Stimulated activated effector memory CD8-positive, alpha-beta T cell treated with anti-CD3 and anti-CD28 coated beads, Interleukin-12 subunit alpha, Interleukin-12 subunit beta, amount 100 ng/mL, for 72 hours (primary cell): ENCODE results near the gene ROPN1B.
A peak's percentile ranks its signal among the peaks of the same experiment; 100 is the strongest.
"Not testable (repeated sequence)": the region's sequence is repeated elsewhere in the genome, so short reads cannot be mapped to it uniquely, and the experiment has no call there.

Experiments used
- ATAC-seq: fragments of 150-1000 bp; cut with Tn5 transposase; 2 replicates; pipeline ENCODE4 v1.10.0; 2021
- DNase-seq, 2 donors: peaks; one replicate each; pipeline ENCODE4 v3.0.0; 2021 to 2022; ENCODE audit warnings: low spot score in 2 of 2
- H3K27ac Mint-ChIP-seq: one replicate; pipeline ENCODE4 v1.8.0; 2022; ENCODE audit warnings: mild to moderate bottlenecking, mixed read lengths
- H3K36me3 Mint-ChIP-seq: one replicate; pipeline ENCODE4 v1.8.0; 2022; ENCODE audit warnings: mild to moderate bottlenecking, mixed read lengths
- H3K4me1 Mint-ChIP-seq: one replicate; pipeline ENCODE4 v1.8.0; 2022; ENCODE audit warnings: mixed read lengths
- H3K4me3 Mint-ChIP-seq: one replicate; pipeline ENCODE4 v1.8.0; 2022; ENCODE audit warnings: mild to moderate bottlenecking, mixed read lengths
- H3K9me3 Mint-ChIP-seq: one replicate; pipeline ENCODE4 v1.8.0; 2022; ENCODE audit warnings: mixed read lengths

Gene ROPN1B

DNA sequence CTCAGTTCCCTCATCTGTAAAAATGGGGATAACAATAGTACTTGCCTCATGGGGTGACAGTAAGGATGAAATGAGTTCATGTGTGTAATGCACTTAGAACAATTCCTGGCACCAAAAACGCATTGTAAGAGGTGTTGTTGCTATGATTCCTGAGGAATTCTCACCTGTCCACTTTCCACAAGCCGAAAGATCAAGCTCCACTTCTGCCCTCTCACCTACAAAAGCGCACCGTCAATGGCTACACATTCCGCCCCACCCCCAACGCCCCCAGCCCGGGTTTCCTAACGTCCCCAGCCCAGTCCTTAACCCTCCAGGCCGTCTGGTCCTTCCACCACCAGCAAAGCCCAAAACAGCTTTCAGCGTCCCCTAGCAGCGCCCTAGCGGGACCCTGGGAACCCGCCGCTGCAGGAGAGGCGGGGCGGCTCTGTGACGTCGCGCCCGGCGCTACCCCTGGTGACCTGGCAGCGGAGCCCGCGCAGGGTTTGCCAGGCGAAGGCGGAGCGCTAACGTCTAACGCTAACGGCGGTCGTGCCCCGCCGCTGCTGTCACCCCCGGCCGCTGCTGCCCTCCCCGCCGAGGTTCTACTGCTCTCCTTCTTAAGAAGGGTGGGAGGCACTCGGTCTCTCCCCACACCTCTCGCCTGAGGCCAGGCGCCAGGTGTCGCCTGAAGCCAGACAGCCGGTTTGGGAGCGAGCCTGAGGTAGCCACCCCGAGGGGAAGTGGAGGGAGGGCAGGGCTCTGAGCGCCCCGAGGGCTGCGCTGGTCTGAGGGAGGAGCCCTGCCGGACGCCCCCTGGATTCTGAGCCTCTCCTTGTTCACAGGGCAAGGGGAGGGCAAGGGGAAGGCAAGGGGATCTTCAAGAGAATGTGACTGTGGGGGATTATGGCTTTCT, at the start of gene ROPN1B:
Gene ROPN1B, plus strand, starts transcription at position 478 of the 892 bp plus-strand sequence. CDS start 2,877 bp downstream, outside the sequence.
- not testable (repeated sequence) for H3K4me1 Mint-ChIP-seq, H3K36me3 Mint-ChIP-seq, DNase-seq, H3K27ac Mint-ChIP-seq, H3K9me3 Mint-ChIP-seq
- peak; percentile 91 for ATAC-seq
- H3K4me3 Mint-ChIP-seq: peak within 1 kb of the TSS; percentile 44

DNA sequence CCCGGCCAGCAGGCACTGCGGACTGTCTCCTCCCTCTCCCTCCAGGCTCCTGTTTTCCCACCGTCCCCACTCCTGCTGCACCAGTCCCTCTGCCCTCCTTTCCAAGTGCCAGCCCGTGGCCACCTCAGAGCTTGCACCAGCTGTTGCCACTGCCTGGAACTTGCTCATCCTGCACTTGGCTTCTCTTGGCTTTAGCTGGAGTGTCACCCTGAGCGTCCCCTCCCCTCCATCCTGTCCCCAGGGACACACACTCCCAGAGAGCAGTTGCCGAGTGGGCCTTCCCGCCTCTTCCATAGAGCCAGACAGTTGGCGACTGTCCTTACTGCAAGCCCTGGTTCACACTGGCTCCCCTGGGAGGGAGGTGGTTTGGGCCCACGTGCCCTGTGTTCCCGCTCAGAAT, 48.8 kb upstream of the ROPN1B start:
- not testable (repeated sequence) for H3K4me3 Mint-ChIP-seq, DNase-seq, ATAC-seq, H3K36me3 Mint-ChIP-seq, H3K27ac Mint-ChIP-seq, H3K9me3 Mint-ChIP-seq
- H3K4me1 Mint-ChIP-seq: peaks cover 12% of the 10 kb centered on the region

DNA sequence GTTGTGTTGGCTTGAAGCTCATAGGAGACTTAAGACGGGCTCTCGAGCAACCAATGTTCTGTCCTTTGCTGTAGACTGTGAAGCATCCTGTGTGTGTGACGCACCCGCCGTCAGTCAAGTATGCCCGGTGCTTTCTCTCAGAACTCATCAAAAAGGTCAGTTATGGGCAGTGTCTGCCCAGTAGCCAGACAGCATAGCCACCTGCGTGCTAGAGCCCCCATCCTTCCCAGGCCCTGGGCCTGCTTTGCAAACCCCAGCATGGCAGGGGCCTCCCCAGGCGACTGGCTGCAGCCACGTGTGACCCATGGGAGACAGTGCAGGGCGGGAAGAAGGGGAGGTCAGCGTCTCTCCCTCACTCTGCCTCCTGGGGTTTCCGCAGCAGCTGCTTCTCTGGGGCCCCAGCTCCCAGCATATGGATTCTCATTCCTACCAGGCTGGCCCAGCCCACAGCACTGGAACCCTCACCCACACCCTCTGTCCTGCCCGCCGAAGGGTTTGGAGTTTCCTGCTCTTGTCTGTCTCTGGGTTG, 48.2 kb upstream of the ROPN1B start:
- not testable (repeated sequence) for ATAC-seq, H3K9me3 Mint-ChIP-seq, H3K4me3 Mint-ChIP-seq, DNase-seq, H3K27ac Mint-ChIP-seq, H3K36me3 Mint-ChIP-seq
- H3K4me1 Mint-ChIP-seq: peaks cover 10% of the 10 kb centered on the region

DNA sequence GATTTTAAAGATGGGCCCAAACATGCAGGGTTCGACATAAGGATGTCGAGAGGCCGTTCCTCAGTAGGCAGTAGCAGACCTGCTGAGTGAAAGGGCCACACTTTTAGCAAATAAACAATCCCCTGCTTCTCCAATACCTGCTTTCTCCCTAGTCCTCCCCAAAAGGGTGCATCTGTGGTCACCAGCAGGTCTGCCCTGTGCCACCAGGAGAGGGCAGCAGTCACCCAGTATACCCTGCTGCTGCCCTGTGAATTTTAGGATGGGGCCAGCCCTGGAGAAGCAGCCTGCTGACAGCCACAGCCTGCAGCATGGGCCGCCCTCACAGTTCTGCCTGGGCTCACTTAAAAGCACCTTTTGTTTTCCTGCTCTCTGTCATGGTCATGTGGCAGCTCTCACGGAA, 47.3 kb upstream of the ROPN1B start:
- not testable (repeated sequence) for H3K36me3 Mint-ChIP-seq, H3K4me3 Mint-ChIP-seq, H3K9me3 Mint-ChIP-seq, H3K27ac Mint-ChIP-seq, ATAC-seq
- DNase-seq: peak in 1 of 2 donors; percentile 66
- peaks cover 10% of the 10 kb centered on the region for H3K4me1 Mint-ChIP-seq

DNA sequence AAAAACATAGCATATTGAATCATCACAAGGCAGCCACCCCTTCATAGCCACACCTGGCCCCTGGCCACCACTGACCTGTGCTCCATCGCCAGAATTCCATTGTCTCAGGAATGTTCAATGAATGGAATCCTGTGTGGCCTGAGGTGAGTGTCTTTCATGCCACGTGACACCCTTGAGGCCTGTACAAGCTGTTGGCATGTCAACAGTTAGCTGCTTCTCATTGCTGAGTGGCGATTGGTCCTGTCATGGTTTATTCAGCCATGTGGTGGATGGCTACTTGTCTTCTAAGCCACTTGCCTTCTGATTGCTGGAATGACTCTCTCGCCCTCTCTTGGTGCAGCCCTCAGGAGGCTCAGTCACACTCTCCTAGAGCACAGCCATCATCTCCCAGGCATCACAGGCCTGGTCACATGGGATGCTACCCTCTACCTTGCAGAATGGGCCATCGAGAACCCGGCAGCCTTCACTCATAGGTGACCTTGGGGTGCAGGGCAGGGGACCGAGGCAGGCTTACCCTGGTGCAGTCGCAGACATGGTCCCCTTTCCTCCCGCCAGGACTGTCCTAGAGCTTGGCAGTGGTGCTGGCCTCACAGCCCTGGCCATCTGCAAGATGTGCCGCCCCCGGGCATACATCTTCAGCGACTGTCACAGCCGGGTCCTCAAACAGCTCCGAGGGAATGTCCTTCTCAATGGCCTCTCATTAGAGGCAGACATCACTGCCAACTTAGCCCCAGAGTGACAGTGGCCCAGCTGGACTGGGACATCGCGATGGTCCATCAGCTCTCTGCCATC, 45.5 kb upstream of the ROPN1B start:
- not testable (repeated sequence) for H3K27ac Mint-ChIP-seq, H3K4me1 Mint-ChIP-seq, H3K36me3 Mint-ChIP-seq, ATAC-seq, H3K9me3 Mint-ChIP-seq, H3K4me3 Mint-ChIP-seq, DNase-seq

DNA sequence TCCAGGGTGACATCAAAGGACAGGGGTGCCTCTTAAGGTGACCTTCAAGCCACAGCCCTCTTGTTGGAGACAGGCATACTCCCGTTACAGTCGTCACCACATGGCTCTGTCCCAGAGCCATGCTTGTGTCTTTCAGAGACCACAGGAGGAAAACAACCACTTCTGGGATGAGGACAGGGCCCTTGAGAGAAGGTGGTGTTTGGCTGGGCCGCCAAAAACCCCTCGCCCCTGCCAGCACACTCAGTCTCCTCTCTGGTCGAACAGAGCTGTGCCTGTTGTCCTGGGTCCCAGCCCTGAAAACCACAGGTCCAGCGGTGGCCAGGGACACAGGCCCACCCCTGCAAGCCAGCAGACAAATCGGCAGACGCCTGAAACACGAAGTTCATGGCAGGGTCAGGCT, 44.7 kb upstream of the ROPN1B start:
- H3K36me3 Mint-ChIP-seq, H3K9me3 Mint-ChIP-seq, H3K27ac Mint-ChIP-seq, H3K4me3 Mint-ChIP-seq, DNase-seq, H3K4me1 Mint-ChIP-seq, ATAC-seq: not testable (repeated sequence)

DNA sequence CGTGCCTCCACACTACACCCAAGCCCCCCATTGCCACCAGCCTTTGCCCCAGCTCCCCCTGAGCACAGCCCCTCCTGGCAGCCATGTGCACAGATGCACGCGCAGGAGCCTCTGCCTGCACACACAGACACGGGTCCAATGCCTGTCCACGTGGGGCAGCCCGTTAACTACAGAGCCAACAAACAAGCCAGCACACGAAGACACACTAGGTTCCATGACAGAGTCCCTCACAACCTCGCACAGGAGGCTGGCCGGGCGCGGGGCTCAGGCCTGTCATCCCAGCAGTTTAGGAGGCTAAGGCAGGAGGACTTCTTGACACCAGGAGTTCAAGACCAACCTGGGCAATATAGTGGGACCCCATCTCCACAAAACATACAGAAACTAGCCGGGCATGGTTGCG, 43.3 kb upstream of the ROPN1B start:
- peaks cover 13% of the 10 kb centered on the region for H3K4me1 Mint-ChIP-seq
- not testable (repeated sequence) for H3K27ac Mint-ChIP-seq, ATAC-seq, H3K36me3 Mint-ChIP-seq, DNase-seq, H3K4me3 Mint-ChIP-seq, H3K9me3 Mint-ChIP-seq

DNA sequence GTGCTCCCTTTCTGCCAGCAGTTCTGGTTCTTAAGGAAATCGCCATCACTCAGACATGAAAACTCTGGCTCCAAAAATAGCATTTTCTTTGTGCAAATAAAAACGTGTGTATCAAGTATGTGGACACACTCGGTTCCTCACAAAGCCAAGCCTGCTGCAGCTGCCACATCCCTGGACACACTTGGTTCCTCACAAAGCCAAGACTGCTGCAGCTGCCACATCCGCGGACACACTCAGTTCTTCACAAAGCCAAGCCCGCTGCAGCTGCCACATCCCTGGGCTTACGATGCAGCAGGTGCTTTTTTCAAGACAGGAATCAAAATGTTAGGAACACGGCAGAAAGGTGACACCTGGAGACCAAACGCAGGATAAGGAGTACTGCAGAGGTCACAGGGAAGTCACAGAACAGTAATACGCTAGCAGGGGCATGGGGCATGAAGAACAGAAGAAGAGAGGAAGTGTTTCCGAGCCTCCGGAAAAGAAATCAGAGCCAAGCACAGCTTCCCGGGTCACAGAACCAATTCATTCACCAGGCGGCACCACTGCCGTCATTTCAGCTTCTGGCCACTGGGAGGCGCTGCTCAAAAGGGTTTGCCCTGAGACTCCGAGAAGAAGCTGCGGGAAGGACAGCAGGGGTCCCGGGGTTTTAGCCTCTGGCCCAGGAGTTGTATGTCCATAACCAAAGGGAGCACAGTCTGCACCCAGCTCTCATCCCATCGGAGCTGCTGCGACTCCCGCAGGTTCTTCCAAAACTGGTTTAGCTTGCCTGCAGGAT, 40.0 kb upstream of the ROPN1B start:
- H3K4me1 Mint-ChIP-seq: peaks cover 13% of the 10 kb centered on the region
- not testable (repeated sequence) for H3K27ac Mint-ChIP-seq, H3K4me3 Mint-ChIP-seq, ATAC-seq, H3K36me3 Mint-ChIP-seq, H3K9me3 Mint-ChIP-seq
- peak; percentile 61 to 89 for DNase-seq

DNA sequence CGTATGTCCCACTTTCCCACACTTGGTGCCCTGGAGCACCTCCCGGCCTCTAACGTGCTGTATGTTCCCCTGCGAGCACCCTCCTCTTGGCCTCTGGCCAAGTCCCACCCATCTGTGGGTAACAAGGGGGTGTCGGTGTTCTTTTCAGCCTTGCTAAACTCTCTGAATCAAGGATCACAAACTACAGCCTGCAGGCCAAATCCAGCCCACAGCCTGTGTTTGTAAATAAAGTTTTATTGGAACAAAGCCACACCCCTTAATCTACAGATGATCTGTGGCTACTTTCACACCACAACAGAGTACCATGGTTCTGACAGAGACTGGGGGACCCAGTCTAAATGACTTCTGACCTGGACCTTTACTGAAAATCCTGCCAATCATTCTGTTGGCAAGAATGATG, 39.2 kb upstream of the ROPN1B start:
- not testable (repeated sequence) for H3K27ac Mint-ChIP-seq

DNA sequence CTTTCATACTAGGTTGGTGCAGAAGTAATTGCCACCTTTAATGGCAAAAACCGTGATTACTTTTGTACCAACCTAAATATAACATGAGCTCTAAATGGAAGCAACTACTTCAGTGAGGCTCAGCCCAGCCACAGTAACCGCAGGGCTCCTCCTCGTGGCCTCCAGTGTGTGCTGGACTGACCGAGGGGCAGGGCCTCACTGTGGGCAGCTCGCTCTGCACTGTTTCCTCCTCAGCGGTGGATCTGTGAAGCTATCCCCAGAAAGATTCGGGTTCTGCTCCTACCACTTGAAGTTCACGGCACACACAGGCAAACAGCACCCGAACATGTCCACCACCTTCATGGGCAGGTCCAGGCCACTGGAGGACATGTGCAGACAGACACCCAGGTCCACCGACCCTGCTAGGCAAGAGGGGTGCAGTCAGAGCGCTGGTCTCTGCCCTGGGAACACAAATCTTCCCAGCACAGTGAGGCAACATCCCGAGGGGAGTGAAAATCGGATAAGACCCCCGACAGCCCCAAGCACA, 37.6 kb upstream of the ROPN1B start:
- H3K4me3 Mint-ChIP-seq, H3K9me3 Mint-ChIP-seq, H3K36me3 Mint-ChIP-seq, DNase-seq, ATAC-seq, H3K27ac Mint-ChIP-seq: not testable (repeated sequence)
- peaks cover 13% of the 10 kb centered on the region for H3K4me1 Mint-ChIP-seq

More for the DNA sequence above, 39.2 kb upstream of the ROPN1B start:
- H3K4me3 Mint-ChIP-seq, H3K9me3 Mint-ChIP-seq, ATAC-seq, H3K36me3 Mint-ChIP-seq, DNase-seq: not testable (repeated sequence)
- peaks cover 13% of the 10 kb centered on the region for H3K4me1 Mint-ChIP-seq

DNA sequence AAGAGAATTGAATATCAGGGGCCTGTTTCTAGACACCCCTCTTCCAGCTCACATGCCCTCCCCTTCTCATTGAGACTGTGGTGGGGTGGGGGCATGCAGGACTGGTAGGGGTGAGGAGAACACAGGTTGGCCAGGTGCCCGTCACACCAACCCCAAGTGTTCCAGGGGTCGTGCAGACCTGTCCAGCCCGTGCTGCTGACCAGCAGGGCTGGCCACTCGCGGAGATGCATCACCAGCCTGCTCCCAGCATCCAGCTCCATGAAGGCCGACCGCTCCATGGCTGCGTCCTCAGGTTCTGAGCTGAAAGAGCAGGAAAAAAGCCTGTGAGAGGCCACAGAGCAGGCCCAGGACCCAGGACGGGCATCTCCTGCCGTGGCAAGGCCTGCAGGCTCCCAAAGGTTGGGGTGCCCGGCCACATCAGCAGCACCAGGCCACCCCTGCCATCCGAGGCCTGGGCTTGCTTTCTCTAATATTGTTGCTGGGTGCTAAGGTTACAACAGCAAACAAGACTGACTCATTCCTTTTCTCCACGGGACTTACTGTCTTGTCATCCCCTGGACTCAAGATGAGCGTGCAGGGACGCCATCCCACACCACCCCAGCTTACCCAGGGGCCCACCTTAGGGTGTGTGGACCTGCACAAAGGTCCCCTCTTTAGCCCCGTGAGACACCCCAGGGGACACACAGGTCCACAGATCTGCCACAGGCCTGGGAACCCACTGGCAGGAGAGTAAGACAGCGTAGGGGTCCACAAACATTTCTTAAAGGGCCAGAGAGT, 35.4 kb upstream of the ROPN1B start:
- H3K4me1 Mint-ChIP-seq: peaks cover 13% of the 10 kb centered on the region
- H3K27ac Mint-ChIP-seq, H3K4me3 Mint-ChIP-seq, H3K9me3 Mint-ChIP-seq, ATAC-seq, DNase-seq, H3K36me3 Mint-ChIP-seq: not testable (repeated sequence)

DNA sequence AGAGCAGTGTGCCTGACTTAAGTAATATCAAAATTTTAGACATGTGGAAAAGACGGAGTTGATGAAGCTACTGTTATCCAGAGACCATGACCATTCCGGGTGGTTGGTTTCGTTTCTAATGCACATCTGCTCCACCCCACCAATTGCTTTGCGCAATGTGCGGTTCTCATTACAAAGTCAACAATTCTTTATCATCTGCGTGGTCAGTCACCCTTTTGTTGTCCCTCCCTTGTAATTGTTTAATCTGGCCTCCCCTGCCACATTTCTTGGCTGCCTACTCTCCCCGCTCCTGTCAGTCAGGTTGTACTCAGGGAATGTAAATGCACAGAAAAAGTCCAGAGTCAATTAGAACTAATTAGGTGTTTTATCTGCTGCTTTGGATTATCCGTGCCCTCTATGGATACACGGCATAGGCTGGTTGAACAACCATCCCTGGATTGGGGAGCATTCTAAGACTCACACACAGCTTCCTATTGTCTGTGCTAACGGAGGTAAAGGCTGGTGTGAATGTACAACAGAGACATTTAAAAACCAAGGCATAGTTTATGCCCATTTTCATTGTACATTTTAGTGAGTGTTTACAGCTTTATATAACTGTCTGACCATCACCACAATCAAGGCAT, 33.6 kb upstream of the ROPN1B start:
- not testable (repeated sequence) for ATAC-seq, H3K9me3 Mint-ChIP-seq, H3K27ac Mint-ChIP-seq, H3K4me1 Mint-ChIP-seq, H3K36me3 Mint-ChIP-seq, H3K4me3 Mint-ChIP-seq, DNase-seq

DNA sequence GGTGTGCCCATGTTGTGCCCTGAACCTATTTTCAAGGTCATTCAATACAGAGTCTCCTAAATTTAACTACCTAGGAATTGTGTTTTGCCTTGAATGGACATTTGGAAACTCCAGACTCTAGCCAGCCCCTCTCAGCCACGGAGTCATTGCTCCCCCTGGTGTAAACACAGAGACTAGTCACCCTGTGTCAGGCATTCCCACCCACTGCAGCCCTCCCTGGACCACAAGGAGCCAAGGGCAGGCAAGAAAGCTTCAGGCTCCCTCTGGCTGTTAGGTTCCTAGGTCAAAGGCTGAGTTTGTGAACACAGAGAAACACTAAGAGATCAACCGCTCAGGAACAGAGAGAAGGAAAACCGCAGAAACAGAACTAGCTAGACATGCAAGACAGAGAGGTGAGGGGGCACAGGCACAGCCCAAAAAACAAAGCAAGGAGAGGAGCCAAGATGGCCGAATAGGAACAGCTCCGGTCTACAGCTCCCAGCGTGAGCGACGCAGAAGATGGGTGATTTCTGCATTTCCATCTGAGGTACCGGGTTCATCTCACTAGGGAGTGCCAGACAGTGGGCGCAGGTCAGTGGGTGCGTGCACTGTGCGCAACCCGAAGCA, 32.7 kb upstream of the ROPN1B start:
- not testable (repeated sequence) for H3K4me1 Mint-ChIP-seq, H3K27ac Mint-ChIP-seq

More for the DNA sequence above, 32.7 kb upstream of the ROPN1B start:
- not testable (repeated sequence) for H3K36me3 Mint-ChIP-seq, H3K4me3 Mint-ChIP-seq, H3K9me3 Mint-ChIP-seq, DNase-seq
- ATAC-seq: peak; percentile 34
